Smooth muscle cell (in vitro differentiated cells): ENCODE data around the gene CDC45. TPM values are rescaled to one million over a fixed set of nuclear protein-coding genes. Genes with fewer than 3 reads are reported as not detected.
"Not testable (repeated sequence)": the region's sequence is repeated elsewhere in the genome, so short reads cannot be mapped to it uniquely, and the experiment has no call there.

Experiments used
- DNase-seq: peaks from one replicate; lab custom pipeline; 2025; ENCODE audit not compliant: unreplicated experiment; lab: John Stamatoyannopoulos, UW
- H2AFZ ChIP-seq: fragments of 200-600 bp; sonication (generic); 2 replicates; pipeline ENCODE4 v1.6.0; 2016; ENCODE audit warnings: antibody characterized with exemption, low read depth, mild to moderate bottlenecking
- H3F3A ChIP-seq: fragments of 200-600 bp; sonication (generic); 2 replicates; pipeline ENCODE4 v1.6.0; 2017; ENCODE audit warnings: antibody characterized with exemption, low read depth
- H3K27ac ChIP-seq: fragments of 200-600 bp; sonication (generic); 2 replicates; pipeline ENCODE4 v1.5.1; 2016; ENCODE audit warnings: low read depth, mild to moderate bottlenecking
- H3K27me3 ChIP-seq: fragments of 200-600 bp; sonication (generic); 2 replicates; pipeline ENCODE4 v1.6.1; 2016; ENCODE audit warnings: low read depth, mild to moderate bottlenecking
- H3K36me3 ChIP-seq: fragments of 200-600 bp; sonication (generic); 2 replicates; pipeline ENCODE4 v1.5.1; 2016; ENCODE audit warnings: low read depth
- H3K4me1 ChIP-seq: fragments of 200-600 bp; sonication (generic); 2 replicates; pipeline ENCODE4 v1.5.1; 2016; ENCODE audit warnings: low read depth
- H3K4me2 ChIP-seq: fragments of 200-600 bp; sonication (generic); 2 replicates; pipeline ENCODE4 v1.6.0; 2016; ENCODE audit warnings: mild to moderate bottlenecking
- H3K4me3 ChIP-seq: fragments of 200-600 bp; sonication (generic); 2 replicates; pipeline ENCODE4 v1.5.1; 2016; ENCODE audit warnings: mild to moderate bottlenecking
- H3K79me2 ChIP-seq: fragments of 200-600 bp; sonication (generic); 2 replicates; pipeline ENCODE4 v1.6.0; 2016; ENCODE audit warnings: low read depth, mild to moderate bottlenecking
- H3K9ac ChIP-seq: fragments of 200-600 bp; sonication (generic); 2 replicates; pipeline ENCODE4 v1.6.0; 2016; ENCODE audit warnings: low read depth
- H3K9me3 ChIP-seq: fragments of 200-600 bp; sonication (generic); replicated peaks from 2 replicates; pipeline ENCODE4 v1.5.1; 2016; ENCODE audit warnings: low read depth
- H4K20me1 ChIP-seq: fragments of 200-600 bp; sonication (generic); 2 replicates; pipeline ENCODE4 v1.6.0; 2016; ENCODE audit warnings: low read depth
- WGBS: methylation state at CpG from one replicate; pipeline ENCODE4 v1.1.7; 2016; ENCODE audit warnings: low lambda C conversion rate; 5-methylcytosine and 5-hydroxymethylcytosine counted together
- polyA plus RNA-seq: library from polyadenylated mRNA; unstranded; fragments of >200 nt; fragmentation: Nextera tagmentation; extraction: Ambion mirVana; gene quantifications from 2 replicates; pipeline ENCODE4 v1.2.1, GENCODE V29; 2016
- total RNA-seq: library from RNA; depleted of rRNA; stranded (reverse); fragments of >200 nt; gene quantifications from 2 replicates; pipeline ENCODE4 v1.2.3, GENCODE V29; 2014
- TF ChIP-seq, protein P1 (sequence below): fragments of 200-600 bp; sonication (generic); IDR thresholded peaks from 2 replicates; pipeline ENCODE4 v1.5.1; 2017; ENCODE audit warnings: borderline replicate concordance, mild to moderate bottlenecking, antibody characterized with exemption; ENCODE audit not compliant: insufficient read depth, poor library complexity, severe bottlenecking

Gene CDC45
- total and polyA plus RNA-seq, 2 experiments from 2014 or later = 9.3 to 13.7 TPM

DNA sequence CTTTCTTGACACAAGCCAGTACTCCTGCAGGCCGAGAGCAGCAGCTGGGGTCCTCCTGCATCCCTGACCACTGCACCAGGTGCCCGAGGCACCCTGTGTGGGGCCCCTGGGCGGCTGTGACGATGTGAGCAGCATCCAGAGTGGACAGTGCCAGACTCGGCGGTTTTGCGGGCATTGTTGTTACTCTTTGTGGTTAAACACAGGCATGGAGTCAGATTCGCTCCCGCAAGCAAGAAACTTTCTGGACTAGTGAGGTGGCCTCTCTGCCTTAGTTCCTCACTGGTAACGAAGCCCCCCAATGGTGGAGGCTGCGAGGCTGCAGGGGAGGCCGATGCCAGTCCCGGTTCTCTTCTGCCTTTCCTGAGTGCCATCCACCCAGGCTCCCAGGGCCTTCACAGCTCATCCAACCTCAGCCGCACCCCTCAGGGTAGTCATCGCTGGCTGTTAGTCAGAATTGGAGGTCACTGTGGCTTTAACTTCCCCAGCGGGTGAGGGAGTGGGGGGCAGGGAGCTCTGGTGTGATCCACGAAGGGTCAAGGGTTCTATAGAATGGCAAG lies 48.2 kb downstream of the CDC45 start:
- Histone ChIP-seq H3K4me1 (peaks cover 12% of the 10 kb centered on the region), H4K20me1 (no peaks in the 10 kb centered on the region), H3K4me2 (no peak overlapping the region), H2AFZ (no peak overlapping the region), H3K9ac (no peak overlapping the region), H3K79me2 (no peaks in the 10 kb centered on the region), H3K27me3 (peaks cover 35% of the 10 kb centered on the region), H3K27ac (no peak overlapping the region), H3F3A (no peaks in the 10 kb centered on the region), H3K36me3 (no peaks in the 10 kb centered on the region), H3K4me3 (no peak overlapping the region), H3K9me3 (no peaks in the 10 kb centered on the region)
- 86% methylated on average over 17 of the region's 17 CpGs for WGBS
- TF ChIP-seq, protein P1, sequence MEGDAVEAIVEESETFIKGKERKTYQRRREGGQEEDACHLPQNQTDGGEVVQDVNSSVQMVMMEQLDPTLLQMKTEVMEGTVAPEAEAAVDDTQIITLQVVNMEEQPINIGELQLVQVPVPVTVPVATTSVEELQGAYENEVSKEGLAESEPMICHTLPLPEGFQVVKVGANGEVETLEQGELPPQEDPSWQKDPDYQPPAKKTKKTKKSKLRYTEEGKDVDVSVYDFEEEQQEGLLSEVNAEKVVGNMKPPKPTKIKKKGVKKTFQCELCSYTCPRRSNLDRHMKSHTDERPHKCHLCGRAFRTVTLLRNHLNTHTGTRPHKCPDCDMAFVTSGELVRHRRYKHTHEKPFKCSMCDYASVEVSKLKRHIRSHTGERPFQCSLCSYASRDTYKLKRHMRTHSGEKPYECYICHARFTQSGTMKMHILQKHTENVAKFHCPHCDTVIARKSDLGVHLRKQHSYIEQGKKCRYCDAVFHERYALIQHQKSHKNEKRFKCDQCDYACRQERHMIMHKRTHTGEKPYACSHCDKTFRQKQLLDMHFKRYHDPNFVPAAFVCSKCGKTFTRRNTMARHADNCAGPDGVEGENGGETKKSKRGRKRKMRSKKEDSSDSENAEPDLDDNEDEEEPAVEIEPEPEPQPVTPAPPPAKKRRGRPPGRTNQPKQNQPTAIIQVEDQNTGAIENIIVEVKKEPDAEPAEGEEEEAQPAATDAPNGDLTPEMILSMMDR = no peak
- no peak for DNase-seq

DNA sequence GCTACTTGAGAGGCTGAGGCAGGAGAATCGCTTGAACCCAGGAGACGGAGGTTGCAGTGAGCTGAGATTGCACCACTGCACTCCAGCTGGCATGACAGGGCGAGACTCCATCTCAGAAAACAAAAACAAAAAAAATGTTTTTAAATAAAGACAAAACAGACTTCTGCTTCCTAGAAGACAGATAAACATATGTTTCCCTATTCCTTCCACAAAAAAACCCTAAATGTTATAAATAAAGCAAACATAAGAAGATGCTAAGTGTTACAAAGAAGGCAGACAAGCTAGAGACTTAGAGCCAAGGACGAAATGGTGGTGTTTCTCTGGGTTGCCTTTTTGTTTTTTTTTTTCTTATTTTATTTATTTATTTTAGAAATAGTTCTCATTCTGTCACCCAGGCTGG lies 50.1 kb downstream of the CDC45 start:
- 88% methylated on average over 4 of the region's 4 CpGs for WGBS
- H3K27ac ChIP-seq = no peak overlapping the region
- no peaks in the 10 kb centered on the region for H3K4me1 ChIP-seq
- DNase-seq = no peak
- no peak overlapping the region for H3K4me3 ChIP-seq
- H3K79me2 ChIP-seq = no peaks in the 10 kb centered on the region
- H3F3A ChIP-seq = no peaks in the 10 kb centered on the region
- H3K9me3 ChIP-seq = no peaks in the 10 kb centered on the region
- H3K4me2 ChIP-seq = no peak overlapping the region
- peaks cover 16% of the 10 kb centered on the region for H3K27me3 ChIP-seq
- no peak overlapping the region for H2AFZ ChIP-seq
- TF ChIP-seq, protein P1 = no peak
- no peaks in the 10 kb centered on the region for H4K20me1 ChIP-seq
- no peak overlapping the region for H3K9ac ChIP-seq
- H3K36me3 ChIP-seq = no peaks in the 10 kb centered on the region

DNA sequence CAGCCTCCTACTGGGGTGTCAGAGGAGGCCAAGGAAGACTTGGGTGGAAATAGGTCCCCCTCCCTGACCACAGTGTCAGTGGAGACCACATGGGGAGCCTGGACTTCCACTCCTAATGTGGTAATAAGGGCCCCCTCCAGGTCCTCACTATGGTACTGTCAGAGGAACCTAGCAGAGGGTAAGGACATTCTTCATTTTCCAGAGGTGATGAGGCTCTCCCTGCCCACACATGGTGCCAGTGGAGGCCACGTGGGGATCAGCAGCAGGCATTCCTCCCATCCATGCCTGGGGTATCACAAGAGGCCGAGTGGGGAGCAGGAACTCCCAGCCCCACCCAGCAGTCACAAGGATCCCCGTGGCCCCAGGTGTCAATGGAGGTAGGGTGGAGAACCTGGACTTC lies 51.0 kb downstream of the CDC45 start:
- Histone ChIP-seq H2AFZ (no peak overlapping the region), H3K27me3 (peaks cover 7% of the 10 kb centered on the region), H3K36me3 (no peaks in the 10 kb centered on the region), H3K9me3 (no peaks in the 10 kb centered on the region), H3K4me2 (no peak overlapping the region), H4K20me1 (no peaks in the 10 kb centered on the region), H3K27ac (no peak overlapping the region), H3K79me2 (no peaks in the 10 kb centered on the region), H3K4me1 (no peaks in the 10 kb centered on the region), H3K4me3 (no peak overlapping the region), H3K9ac (no peak overlapping the region), H3F3A (no peaks in the 10 kb centered on the region)
- 72% methylated on average over 3 of the region's 3 CpGs for WGBS
- TF ChIP-seq, protein P1 = no peak
- no peak for DNase-seq

DNA sequence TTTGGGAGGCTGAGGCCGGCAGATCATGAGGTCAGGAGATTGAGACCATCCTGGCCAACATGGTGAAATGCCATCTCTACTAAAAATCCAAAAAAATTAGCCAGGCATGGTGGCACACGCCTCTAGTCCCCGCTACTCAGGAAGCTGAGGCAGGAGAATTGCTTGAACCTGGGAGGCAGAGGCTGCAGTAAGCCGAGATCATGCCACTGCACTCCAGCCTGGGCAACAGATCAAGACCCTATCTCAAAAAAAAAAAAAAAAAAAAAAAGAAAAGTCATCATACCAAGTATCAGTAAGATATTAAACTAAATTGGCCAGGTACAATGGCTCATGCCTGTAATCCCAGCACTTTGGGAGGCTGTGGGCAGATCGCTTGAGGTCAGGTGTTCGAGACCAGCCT lies 51.6 kb downstream of the CDC45 start:
- H3K4me2 ChIP-seq, H2AFZ ChIP-seq, H3K4me3 ChIP-seq, H3K27ac ChIP-seq, H3K4me1 ChIP-seq, H3F3A ChIP-seq, H3K36me3 ChIP-seq, H3K27me3 ChIP-seq, H4K20me1 ChIP-seq, H3K79me2 ChIP-seq, H3K9me3 ChIP-seq, H3K9ac ChIP-seq, DNase-seq: not testable (repeated sequence)
- WGBS = 91% methylated on average over 6 of the region's 6 CpGs
